AG04450 (cell line): Measurements from ENCODE around the gene SLC66A1. TPM values are rescaled to one million over a fixed set of nuclear protein-coding genes. Genes with fewer than 3 reads are reported as not detected.
A peak's percentile ranks its signal among the peaks of the same experiment; 100 is the strongest.
"Not testable (repeated sequence)": the region's sequence is repeated elsewhere in the genome, so short reads cannot be mapped to it uniquely, and the experiment has no call there.

Source experiments
- CTCF ChIA-PET: fragments of 300-600, 350-600 bp; formaldehyde crosslinking; extraction: SDS; loops from one replicate; lab custom pipeline; 2022; ENCODE audit warnings: antibody characterized with exemption, inconsistent platforms; lab: Charles Lee
- POLR2A ChIA-PET: fragments of 350-600 bp; formaldehyde crosslinking; extraction: SDS; loops from one replicate; lab custom pipeline; 2021; ENCODE audit warnings: antibody characterized with exemption, inconsistent platforms; lab: Yijun Ruan, JAX
- DNase-seq: peaks from one replicate; pipeline ENCODE4 v3.0.0-alpha.2; 2011; ENCODE audit warnings: low read depth, low spot score
- H3K27ac ChIP-seq: one replicate; pipeline ENCODE4 v1.5.1; 2012; ENCODE audit warnings: low read depth, low read length, control low read depth
- H3K27me3 ChIP-seq: one replicate; pipeline ENCODE4 v1.6.0; 2012; ENCODE audit warnings: low read length; ENCODE audit not compliant: control insufficient read depth, insufficient read depth
- H3K4me3 ChIP-seq: 2 replicates; pipeline ENCODE4 v1.5.1; 2011; ENCODE audit warnings: mild to moderate bottlenecking, low read depth, low read length, control low read depth
- H3K9me3 ChIP-seq: 2 replicates; pipeline ENCODE4 v1.5.1; 2012; ENCODE audit warnings: low read length; ENCODE audit not compliant: control insufficient read depth, insufficient read depth
- polyA minus RNA-seq: library from RNA; depleted of rRNA, polyadenylated mRNA; stranded (reverse); fragments of >200 nt; gene quantifications from 2 replicates; pipeline ENCODE4 v1.2.3, GENCODE V29; 2011; rRNA and poly(A)+ RNA removed
- polyA plus RNA-seq: library from polyadenylated mRNA; depleted of rRNA; stranded (reverse); fragments of >200 nt; gene quantifications from 2 replicates; pipeline ENCODE4 v1.2.3, GENCODE V29; 2011; rRNA removed
- TF ChIP-seq, protein P1 (sequence below): IDR thresholded peaks from 2 replicates; pipeline ENCODE4 v1.5.1; 2011; ENCODE audit warnings: low read depth, low read length, control low read depth, inconsistent platforms

Gene SLC66A1, protein sequence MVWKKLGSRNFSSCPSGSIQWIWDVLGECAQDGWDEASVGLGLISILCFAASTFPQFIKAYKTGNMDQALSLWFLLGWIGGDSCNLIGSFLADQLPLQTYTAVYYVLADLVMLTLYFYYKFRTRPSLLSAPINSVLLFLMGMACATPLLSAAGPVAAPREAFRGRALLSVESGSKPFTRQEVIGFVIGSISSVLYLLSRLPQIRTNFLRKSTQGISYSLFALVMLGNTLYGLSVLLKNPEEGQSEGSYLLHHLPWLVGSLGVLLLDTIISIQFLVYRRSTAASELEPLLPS
- 11.5 and 16.3 TPM in 2 replicates for polyA plus RNA-seq
- 10.6 and 11.2 TPM in 2 replicates for polyA minus RNA-seq

DNA sequence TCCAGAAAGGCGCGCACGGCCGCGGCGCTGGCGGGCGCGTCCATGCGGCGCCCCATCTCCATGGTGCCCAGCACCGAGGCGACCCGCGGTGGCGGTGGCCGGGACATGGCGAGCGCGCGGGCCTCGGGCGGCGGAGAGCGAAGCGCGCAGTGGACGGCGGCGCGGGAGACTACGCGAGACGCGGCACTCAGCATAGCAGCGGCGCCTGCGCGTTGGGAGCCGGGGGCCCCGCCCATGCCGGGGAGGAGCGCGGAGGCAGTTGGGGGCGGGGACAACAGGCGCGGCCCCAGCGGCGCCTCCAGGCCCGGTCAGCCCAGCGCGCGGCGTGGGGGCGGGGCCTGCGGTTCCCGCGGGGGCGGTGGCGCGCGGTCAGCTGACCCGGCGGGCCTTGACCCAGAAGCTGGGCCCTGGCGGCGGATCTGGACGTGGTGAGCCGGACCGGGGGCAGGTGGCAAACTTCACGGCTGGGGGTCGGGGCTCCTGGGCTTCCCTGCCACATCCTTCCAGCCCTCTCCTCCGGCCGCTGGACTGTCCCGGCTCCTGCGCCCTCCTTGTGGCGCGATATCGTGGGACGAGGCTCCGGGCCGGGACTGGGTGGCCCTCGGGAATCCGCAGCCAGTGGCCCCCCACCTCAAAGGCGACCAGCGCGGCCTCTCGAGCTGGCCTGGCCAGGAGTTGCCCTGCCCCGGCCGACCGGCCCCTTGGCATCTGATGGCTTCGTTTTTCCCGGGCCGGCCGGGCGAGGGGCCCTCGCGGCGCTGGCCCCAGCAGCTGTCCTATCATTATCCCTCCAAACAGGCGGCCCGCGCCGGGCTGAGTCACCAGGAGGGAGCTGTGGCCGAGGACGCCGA lies at the start of gene SLC66A1, which contains the start of gene AKR7A2:
SLC66A1 (plus strand) TSS at position 396 of the 851 bp plus-strand sequence. CDS start 5,352 bp downstream, outside the sequence.
AKR7A2 (minus strand) TSS at position 214 of the 851 bp plus-strand sequence; CDS start at position 194, 20 bp downstream.
- TF ChIP-seq, protein P1, sequence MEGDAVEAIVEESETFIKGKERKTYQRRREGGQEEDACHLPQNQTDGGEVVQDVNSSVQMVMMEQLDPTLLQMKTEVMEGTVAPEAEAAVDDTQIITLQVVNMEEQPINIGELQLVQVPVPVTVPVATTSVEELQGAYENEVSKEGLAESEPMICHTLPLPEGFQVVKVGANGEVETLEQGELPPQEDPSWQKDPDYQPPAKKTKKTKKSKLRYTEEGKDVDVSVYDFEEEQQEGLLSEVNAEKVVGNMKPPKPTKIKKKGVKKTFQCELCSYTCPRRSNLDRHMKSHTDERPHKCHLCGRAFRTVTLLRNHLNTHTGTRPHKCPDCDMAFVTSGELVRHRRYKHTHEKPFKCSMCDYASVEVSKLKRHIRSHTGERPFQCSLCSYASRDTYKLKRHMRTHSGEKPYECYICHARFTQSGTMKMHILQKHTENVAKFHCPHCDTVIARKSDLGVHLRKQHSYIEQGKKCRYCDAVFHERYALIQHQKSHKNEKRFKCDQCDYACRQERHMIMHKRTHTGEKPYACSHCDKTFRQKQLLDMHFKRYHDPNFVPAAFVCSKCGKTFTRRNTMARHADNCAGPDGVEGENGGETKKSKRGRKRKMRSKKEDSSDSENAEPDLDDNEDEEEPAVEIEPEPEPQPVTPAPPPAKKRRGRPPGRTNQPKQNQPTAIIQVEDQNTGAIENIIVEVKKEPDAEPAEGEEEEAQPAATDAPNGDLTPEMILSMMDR: no peak; the same call in 1 of the 2 replicates
- ChIA-PET POLR2A (interaction anchor here (0.6 to 2.0 kb wide), 5 partner anchors 11 to 61 kb away, joined by 3 to 6 read pairs (median 4); partner anchors contain the start of genes EMC1 and MRTO4), CTCF (interaction anchor here (0.6 to 1.3 kb wide), 4 partner anchors 16 to 339 kb away, joined by 3 to 5 read pairs (median 4); no protein-coding TSS in a partner anchor)
- peak; percentile 72 for DNase-seq
- Histone ChIP-seq H3K27ac (peak within 1 kb of the TSS; percentile 81), H3K4me3 (peak within 1 kb of the TSS; percentile 82), H3K9me3 (no peaks in the 10 kb centered on the region; the same call in 1 of the 2 replicates), H3K27me3 (no peaks in the 10 kb centered on the region)

DNA sequence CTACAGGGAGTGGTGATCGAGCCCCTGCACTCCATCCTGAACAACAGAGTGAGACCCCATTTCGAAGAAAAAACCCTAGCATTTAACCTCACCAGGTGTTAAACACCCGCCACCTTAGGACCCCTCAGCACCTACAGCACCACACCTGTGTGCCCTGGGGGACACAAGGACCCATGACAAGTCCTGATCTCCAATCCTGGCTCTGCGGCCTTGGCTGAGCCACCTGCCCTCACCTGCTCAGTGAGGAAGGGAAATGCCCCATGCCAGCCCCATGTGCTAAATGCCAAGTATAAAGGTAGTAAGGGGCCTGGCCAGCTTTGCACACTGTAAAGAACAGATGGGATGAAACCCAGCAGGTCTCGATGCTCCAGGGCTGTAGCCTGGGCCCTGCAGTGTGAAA lies 49.4 kb upstream of the SLC66A1 start:
- TF ChIP-seq, protein P1: no peak
- Histone ChIP-seq H3K9me3 (no peaks in the 10 kb centered on the region), H3K4me3 (no peak overlapping the region), H3K27ac (no peak overlapping the region), H3K27me3 (no peaks in the 10 kb centered on the region)
- POLR2A ChIA-PET: interaction anchor here (0.5 kb wide), 1 partner anchor 40 kb away, joined by 5 read pairs; no protein-coding TSS in a partner anchor
- DNase-seq: no peak
- CTCF ChIA-PET: no interaction called here

DNA sequence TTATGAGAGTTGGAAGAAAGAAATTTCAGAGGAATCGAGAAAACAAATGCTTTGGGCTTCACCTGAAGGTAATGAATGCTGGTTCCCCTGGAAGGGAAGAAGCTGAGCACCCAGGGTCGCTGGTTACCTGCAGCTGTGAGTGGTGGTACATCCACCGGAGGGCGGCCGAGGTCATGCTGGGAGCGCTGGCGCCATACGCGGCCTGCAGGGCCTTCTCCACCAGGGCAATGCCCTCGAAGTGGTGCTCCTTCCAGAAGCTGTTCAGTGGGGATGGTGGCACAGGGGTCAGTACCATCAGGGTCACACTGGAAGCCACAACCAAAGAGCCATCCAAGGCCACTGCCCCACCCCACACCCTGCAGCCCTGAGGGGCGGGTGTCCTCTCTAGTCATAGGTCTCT lies 43.7 kb upstream of the SLC66A1 start:
- ChIA-PET POLR2A (no interaction called here), CTCF (interaction anchor here (0.8 kb wide), 1 partner anchor 384 kb away, joined by 3 read pairs; no protein-coding TSS in a partner anchor)
- TF ChIP-seq, protein P1: no peak
- no peak for DNase-seq
- Histone ChIP-seq H3K9me3 (no peaks in the 10 kb centered on the region), H3K27ac (no peak overlapping the region), H3K4me3 (no peak overlapping the region), H3K27me3 (no peaks in the 10 kb centered on the region)

DNA sequence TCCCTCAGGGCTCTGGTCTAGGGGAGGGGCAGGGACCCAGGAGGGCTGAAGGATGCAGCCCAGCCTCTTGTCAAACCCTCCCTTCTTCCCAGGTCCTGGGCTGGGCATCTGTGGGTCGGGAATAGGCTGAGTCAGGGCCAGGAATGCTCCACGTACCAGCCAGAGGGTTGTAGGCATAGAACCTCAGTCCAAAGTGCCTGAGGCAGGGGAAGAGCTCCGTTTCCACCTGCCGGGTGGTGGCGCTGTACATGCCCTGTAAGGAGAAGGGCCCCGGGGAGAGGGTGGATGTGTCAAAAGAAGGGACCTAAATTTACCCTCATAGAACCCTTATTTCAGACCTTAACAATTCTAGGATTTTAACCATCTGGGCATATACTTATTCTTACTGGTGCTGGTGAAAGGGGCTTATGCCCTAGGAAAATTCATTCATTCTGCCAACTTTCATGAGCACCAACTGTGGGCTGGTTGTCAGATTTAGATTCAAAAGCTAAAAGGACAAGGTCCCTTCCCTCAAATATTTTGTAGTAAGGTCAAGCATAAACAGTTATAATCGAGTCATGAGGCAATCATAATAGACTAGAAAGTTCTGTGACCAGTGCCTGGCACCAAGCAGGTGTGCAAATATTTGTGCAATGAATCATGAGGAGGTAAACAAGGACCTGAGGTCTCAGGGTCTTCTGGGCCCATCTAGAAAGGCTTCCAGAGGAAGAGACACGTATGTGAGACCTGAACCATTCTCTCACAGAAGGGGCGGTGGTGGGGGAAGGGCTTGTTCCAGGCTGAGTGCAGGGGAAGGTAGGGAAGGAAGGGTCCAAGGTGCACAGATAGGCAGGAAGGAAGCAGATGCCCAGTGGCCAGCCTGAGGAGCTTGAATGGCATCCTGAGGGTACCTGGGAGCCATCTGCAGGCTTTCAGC lies 42.4 kb upstream of the SLC66A1 start:
- POLR2A ChIA-PET, CTCF ChIA-PET: not testable (repeated sequence)

DNA sequence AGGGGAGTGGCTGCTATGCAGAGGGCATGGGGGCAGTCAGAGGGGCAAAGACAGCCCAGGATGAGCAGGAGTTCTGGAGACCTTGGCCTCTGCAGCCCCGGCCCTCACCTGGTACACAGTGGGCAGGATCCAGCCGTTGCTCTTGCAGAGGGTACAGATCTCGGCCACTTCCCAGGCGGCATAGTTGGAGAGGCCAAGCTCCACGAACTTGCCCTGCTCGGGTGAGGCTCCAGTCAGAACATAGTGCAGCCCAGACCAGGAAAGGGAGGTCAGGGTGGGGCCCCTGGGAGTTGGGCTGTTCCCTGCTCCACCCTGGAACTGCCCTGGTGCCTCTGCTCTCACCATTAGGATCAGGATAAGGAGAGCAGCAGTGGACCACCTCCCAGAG lies 41.8 kb upstream of the SLC66A1 start:
- H3K27me3 ChIP-seq, H3K27ac ChIP-seq, DNase-seq, CTCF ChIA-PET, H3K4me3 ChIP-seq, POLR2A ChIA-PET: not testable (repeated sequence)
- peaks cover 10% of the 10 kb centered on the region for H3K9me3 ChIP-seq

More for the DNA sequence above, 42.4 kb upstream of the SLC66A1 start:
- DNase-seq, H3K9me3 ChIP-seq, H3K27ac ChIP-seq, H3K27me3 ChIP-seq, H3K4me3 ChIP-seq: not testable (repeated sequence)
- TF ChIP-seq, protein P1: 0 out of 2 replicates have a peak, but pooled peaks have one; percentile 3
